Right atrium auricular region (tissue), 2 donors: ENCODE data around the gene IL31RA. TPM values are rescaled to one million over a fixed set of nuclear protein-coding genes. Genes with fewer than 3 reads are reported as not detected.

Experiments
- DNase-seq: peaks from one replicate; pipeline ENCODE4 v3.0.0-alpha.2; 2019; ENCODE audit warnings: low spot score
- H3K27ac ChIP-seq, 2 donors: fragments of 200-600 bp; sonication (generic); 1 replicate in 1 of 2; 2 replicates in 1 of 2; pipeline ENCODE4 v1.5.1; 2016 to 2019
- H3K27me3 ChIP-seq, 2 donors: fragments of 200-600 bp; sonication (generic); one replicate each; pipeline versions ENCODE4 v1.5.1 to v1.6.0; 2017 to 2019
- H3K36me3 ChIP-seq: fragments of 200-600 bp; sonication (generic); one replicate; pipeline ENCODE4 v1.5.1; 2016
- H3K4me1 ChIP-seq, 2 donors: fragments of 200-600 bp; sonication (generic); one replicate each; pipeline versions ENCODE4 v1.5.1 to v1.6.0; 2017 to 2019
- H3K4me3 ChIP-seq, 2 donors: fragments of 200-600 bp; sonication (generic); 1 replicate in 1 of 2; 2 replicates in 1 of 2; pipeline ENCODE4 v1.5.1; 2017 to 2019; ENCODE audit warnings: mild to moderate bottlenecking in 1 of 2, moderate library complexity in 1 of 2
- H3K9me3 ChIP-seq, 2 donors: fragments of 200-600 bp; sonication (generic); one replicate each; pipeline ENCODE4 v1.5.1; 2019
- total RNA-seq, 2 donors: library from RNA; depleted of rRNA; stranded (reverse); fragments of >200 nt; gene quantifications; one replicate each; pipeline ENCODE4 v1.1.0, GENCODE V29; 2016
- TF ChIP-seq, protein P1 (sequence below), 2 donors: fragments of 200-600 bp; sonication (generic); IDR thresholded peaks; one replicate each; pipeline ENCODE4 v1.5.1; 2019; ENCODE audit warnings: antibody characterized with exemption in 2 of 2

Gene IL31RA
- total RNA-seq, 2 donors from 2014 or later = 0.16 TPM; not detected in 1

DNA sequence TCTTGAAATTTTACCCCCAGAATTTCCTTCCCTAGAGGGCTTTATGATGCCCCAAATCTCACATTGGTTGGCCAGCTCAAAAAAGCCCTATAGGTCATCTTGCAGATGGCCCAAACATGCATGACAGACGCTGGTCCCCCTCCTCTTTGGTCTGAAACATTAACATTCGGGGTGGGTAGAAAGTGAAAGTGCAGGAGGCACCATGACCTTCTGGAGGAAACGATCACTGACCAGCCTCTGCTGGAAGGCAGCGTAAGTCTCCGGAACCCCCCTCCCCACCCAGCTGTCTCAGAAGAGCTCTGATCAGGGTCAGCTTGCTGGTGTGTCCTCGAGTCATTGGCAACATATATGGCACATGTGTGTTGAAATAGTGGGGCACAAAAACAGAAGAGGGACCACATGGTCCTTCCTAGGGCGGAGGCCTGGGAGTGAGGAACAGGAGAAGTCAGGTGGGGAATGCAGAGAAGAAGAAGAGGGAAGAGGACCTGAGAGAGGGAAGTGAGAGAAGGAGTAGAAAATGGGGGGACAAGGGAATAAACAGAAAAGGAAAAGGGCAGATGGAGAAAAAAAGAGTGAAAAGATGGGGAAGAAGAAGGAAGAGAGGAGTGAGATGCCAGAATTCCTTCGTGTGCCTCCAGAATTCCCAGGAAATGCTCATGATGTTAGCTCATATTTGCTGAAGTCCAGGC, 46.2 kb downstream of the IL31RA start:
- TF ChIP-seq, protein P1, sequence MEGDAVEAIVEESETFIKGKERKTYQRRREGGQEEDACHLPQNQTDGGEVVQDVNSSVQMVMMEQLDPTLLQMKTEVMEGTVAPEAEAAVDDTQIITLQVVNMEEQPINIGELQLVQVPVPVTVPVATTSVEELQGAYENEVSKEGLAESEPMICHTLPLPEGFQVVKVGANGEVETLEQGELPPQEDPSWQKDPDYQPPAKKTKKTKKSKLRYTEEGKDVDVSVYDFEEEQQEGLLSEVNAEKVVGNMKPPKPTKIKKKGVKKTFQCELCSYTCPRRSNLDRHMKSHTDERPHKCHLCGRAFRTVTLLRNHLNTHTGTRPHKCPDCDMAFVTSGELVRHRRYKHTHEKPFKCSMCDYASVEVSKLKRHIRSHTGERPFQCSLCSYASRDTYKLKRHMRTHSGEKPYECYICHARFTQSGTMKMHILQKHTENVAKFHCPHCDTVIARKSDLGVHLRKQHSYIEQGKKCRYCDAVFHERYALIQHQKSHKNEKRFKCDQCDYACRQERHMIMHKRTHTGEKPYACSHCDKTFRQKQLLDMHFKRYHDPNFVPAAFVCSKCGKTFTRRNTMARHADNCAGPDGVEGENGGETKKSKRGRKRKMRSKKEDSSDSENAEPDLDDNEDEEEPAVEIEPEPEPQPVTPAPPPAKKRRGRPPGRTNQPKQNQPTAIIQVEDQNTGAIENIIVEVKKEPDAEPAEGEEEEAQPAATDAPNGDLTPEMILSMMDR (IDR thresholded peaks at IDR 0.05) = no peak
- Histone ChIP-seq H3K4me1 (no peaks in the 10 kb centered on the region), H3K4me3 (no peak overlapping the region), H3K9me3 (no peaks in the 10 kb centered on the region), H3K27ac (no peak overlapping the region), H3K36me3 (no peaks in the 10 kb centered on the region), H3K27me3 (no peaks in the 10 kb centered on the region)
- DNase-seq = no peak

DNA sequence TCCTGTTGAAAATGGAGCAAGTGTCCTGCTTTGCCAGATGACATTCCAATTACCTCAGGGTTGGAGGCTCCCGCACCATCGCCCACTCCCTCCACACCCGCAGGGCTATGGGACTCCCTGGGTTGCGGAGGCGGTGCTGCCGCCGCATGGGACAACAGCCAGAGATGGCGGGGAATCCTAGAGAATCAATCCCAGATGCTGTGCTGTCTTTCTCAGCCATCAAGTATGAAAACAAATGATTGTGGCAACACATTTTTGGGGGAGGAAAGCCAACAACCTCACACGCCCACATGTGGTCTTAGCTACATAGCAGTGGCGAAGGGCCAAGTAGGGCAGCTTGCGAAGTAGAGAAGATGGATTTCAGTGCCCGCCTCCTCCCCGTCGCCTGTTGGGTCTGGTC, 46.7 kb downstream of the IL31RA start:
- no peaks in the 10 kb centered on the region for H3K36me3 ChIP-seq
- DNase-seq = no peak
- TF ChIP-seq, protein P1 (IDR thresholded peaks at IDR 0.05) = no peak
- H3K4me1 ChIP-seq = no peaks in the 10 kb centered on the region
- no peak overlapping the region for H3K4me3 ChIP-seq
- no peak overlapping the region for H3K27ac ChIP-seq
- H3K27me3 ChIP-seq = no peaks in the 10 kb centered on the region
- H3K9me3 ChIP-seq = no peaks in the 10 kb centered on the region

DNA sequence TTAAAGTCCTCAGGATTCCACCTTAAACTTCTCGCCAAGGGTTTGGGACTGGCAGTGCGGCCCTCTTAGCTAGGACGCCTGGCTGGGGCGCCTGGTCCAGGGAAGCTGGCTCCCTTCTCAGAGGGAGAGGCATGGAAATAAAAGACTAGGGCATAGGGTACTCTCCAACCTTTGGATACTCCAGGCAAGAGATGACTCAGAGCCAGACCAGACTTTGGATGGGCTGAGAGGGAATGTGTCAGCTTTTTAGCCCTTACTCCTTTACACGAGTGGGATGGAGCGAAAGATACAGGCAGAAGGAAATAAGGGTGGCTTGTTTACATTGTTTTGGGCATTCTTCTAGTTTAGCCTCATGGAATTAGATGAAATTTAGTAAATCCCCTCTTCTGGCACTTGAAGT, 48.2 kb downstream of the IL31RA start:
- TF ChIP-seq, protein P1 (IDR thresholded peaks at IDR 0.05) = no peak
- Histone ChIP-seq H3K27ac (no peak overlapping the region), H3K4me1 (no peaks in the 10 kb centered on the region)

DNA sequence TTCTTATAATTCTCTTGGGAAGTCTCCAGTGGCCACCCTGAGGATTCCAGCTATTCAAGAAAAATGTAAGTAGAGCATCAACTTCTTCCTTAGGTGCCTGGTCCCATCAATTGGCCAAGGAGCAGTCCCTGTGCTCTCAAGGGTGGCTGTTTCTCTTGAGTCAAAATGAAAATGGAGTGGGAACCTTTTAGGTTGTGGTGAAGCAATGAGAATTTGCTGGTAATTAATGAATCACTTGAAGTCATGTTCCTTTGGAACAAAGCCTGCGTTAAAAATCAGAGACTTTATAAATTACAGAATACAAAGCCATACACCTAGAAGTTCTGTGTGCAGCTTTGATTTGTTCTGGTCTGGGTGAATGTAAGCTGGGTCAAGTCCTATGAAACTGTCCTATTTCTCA, 48.9 kb downstream of the IL31RA start:
- no peak overlapping the region for H3K4me3 ChIP-seq
- no peaks in the 10 kb centered on the region for H3K27me3 ChIP-seq
- no peak for DNase-seq
- H3K4me1 ChIP-seq = no peaks in the 10 kb centered on the region
- H3K27ac ChIP-seq = no peak overlapping the region
- H3K36me3 ChIP-seq = no peaks in the 10 kb centered on the region
- TF ChIP-seq, protein P1 (IDR thresholded peaks at IDR 0.05) = no peak
- H3K9me3 ChIP-seq = no peaks in the 10 kb centered on the region

More for the DNA sequence above, 48.2 kb downstream of the IL31RA start:
- DNase-seq = no peak
- no peaks in the 10 kb centered on the region for H3K36me3 ChIP-seq
- no peaks in the 10 kb centered on the region for H3K9me3 ChIP-seq
- H3K4me3 ChIP-seq = no peak overlapping the region
- no peaks in the 10 kb centered on the region for H3K27me3 ChIP-seq

DNA sequence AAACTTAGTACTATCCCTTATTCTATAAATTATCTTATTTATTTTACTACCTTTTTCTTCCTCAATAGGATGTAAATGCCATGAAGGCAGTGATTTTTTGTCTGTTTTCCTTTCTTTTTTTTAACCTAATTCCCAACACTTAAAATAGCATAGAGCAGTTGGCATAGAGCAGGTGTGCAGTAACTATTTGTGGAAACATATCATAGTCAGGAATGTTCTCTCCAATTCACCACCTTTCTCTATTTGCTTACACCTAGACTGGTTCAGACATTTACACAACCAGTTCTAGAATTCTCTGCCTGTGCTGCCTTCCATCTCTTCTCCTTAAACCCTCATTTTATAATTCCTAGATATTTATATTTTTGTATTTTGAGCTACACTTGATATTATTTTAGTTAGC, 49.6 kb downstream of the IL31RA start:
- no peak for DNase-seq
- Histone ChIP-seq H3K4me1 (no peaks in the 10 kb centered on the region), H3K36me3 (no peaks in the 10 kb centered on the region), H3K27ac (no peak overlapping the region), H3K9me3 (no peaks in the 10 kb centered on the region), H3K27me3 (no peaks in the 10 kb centered on the region), H3K4me3 (no peak overlapping the region)
- TF ChIP-seq, protein P1 (IDR thresholded peaks at IDR 0.05) = no peak

DNA sequence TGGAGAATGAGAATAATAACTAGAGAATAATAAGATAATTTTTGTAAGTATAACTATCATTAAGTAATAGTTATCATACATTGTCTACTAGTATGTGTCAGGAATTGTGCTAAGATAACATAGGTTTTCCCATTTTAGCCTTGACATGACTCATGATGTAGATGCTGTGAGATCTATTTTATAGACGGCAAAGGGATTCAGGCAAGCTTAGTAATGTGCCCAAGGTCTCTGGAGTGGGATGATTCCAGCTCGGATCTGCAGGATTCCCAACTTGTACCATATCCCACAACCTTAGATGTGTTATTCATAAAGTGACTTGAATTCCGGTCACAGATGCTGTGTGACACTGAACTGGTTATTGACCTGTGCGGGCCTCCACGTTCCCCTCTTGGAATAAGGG, 51.5 kb downstream of the IL31RA start:
- Histone ChIP-seq H3K4me3 (no peak overlapping the region), H3K27ac (no peak overlapping the region), H3K27me3 (no peaks in the 10 kb centered on the region), H3K9me3 (no peaks in the 10 kb centered on the region), H3K36me3 (no peaks in the 10 kb centered on the region), H3K4me1 (no peaks in the 10 kb centered on the region)
- DNase-seq = no peak
- TF ChIP-seq, protein P1 (IDR thresholded peaks at IDR 0.05) = no peak
